BE2C (cell line): Measurements from ENCODE around the gene ELOF1.
"Not testable (repeated sequence)": the region's sequence is repeated elsewhere in the genome, so short reads cannot be mapped to it uniquely, and the experiment has no call there.

Experiments
- DNase-seq: peaks from one replicate; pipeline ENCODE4 v3.0.0-alpha.2; 2020
- H3K27me3 ChIP-seq: fragments of 250-450 bp; sonication (Bioruptor Pico); 2 replicates; pipeline ENCODE4 v1.5.1; 2020; ENCODE audit warnings: mild to moderate bottlenecking
- H3K36me3 ChIP-seq: fragments of 250-450 bp; sonication (Bioruptor Pico); 2 replicates; pipeline ENCODE4 v1.5.1; 2020; ENCODE audit warnings: mild to moderate bottlenecking
- H3K4me1 ChIP-seq: fragments of 250-450 bp; sonication (Bioruptor Pico); 2 replicates; pipeline ENCODE4 v1.5.1; 2020
- H3K4me3 ChIP-seq: 2 replicates; pipeline ENCODE4 v1.5.1; 2011; ENCODE audit warnings: low read depth, low read length
- H3K9me3 ChIP-seq: fragments of 250-450 bp; sonication (Bioruptor Pico); 2 replicates; pipeline ENCODE4 v1.5.1; 2020
- TF ChIP-seq, protein P1 (sequence below): IDR thresholded peaks from 2 replicates; pipeline ENCODE4 v1.5.1; 2012; ENCODE audit warnings: mild to moderate bottlenecking, low read depth, low read length

The ELOF1 gene

GRCh38 chr19:11570039-11570462 lies 11.0 kb upstream of the ELOF1 start:
- Histone ChIP-seq H3K9me3 (no peaks in the 10 kb centered on the region), H3K36me3 (no peaks in the 10 kb centered on the region), H3K4me1 (no peaks in the 10 kb centered on the region), H3K4me3 (no peak overlapping the region), H3K27me3 (no peaks in the 10 kb centered on the region)
- TF ChIP-seq, protein P1, sequence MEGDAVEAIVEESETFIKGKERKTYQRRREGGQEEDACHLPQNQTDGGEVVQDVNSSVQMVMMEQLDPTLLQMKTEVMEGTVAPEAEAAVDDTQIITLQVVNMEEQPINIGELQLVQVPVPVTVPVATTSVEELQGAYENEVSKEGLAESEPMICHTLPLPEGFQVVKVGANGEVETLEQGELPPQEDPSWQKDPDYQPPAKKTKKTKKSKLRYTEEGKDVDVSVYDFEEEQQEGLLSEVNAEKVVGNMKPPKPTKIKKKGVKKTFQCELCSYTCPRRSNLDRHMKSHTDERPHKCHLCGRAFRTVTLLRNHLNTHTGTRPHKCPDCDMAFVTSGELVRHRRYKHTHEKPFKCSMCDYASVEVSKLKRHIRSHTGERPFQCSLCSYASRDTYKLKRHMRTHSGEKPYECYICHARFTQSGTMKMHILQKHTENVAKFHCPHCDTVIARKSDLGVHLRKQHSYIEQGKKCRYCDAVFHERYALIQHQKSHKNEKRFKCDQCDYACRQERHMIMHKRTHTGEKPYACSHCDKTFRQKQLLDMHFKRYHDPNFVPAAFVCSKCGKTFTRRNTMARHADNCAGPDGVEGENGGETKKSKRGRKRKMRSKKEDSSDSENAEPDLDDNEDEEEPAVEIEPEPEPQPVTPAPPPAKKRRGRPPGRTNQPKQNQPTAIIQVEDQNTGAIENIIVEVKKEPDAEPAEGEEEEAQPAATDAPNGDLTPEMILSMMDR: no peak
- no peak for DNase-seq

- Histone ChIP-seq H3K4me3 (no peak overlapping the region), H3K4me1 (no peaks in the 10 kb centered on the region), H3K36me3 (no peaks in the 10 kb centered on the region), H3K9me3 (no peaks in the 10 kb centered on the region), H3K27me3 (no peaks in the 10 kb centered on the region)
- TF ChIP-seq, protein P1: no peak
- no peak for DNase-seq
Measured at GRCh38 chr19:11566164-11566563, 7.1 kb upstream of the ELOF1 start.

DNA sequence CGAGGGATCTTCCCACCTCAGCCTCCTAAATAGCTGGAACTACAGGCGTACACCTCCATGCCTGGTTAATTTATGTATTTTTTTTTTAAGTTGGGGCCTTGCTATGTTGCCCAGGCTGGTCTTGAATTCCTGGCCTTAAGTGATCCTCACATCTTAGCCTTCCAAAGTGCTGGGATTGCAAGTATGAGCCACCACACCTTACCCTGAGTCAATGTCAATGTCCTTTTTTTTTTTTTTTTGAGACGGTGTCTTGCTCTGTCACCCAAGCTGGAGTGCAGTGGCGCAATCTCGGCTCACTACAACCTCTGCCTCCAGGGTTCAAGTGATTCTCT lies 6.6 kb upstream of the ELOF1 start:
- DNase-seq, H3K36me3 ChIP-seq, H3K4me1 ChIP-seq, H3K9me3 ChIP-seq, H3K4me3 ChIP-seq, H3K27me3 ChIP-seq: not testable (repeated sequence)

- not testable (repeated sequence) for H3K36me3 ChIP-seq, DNase-seq, H3K4me3 ChIP-seq, H3K4me1 ChIP-seq, H3K27me3 ChIP-seq, H3K9me3 ChIP-seq
Measured at GRCh38 chr19:11564082-11564807, 5.2 kb upstream of the ELOF1 start.

- Histone ChIP-seq H3K9me3 (no peaks in the 10 kb centered on the region), H3K27me3 (no peaks in the 10 kb centered on the region), H3K4me3 (no peak overlapping the region), H3K36me3 (no peaks in the 10 kb centered on the region), H3K4me1 (peaks cover 2% of the 10 kb centered on the region; the same call in 1 of the 2 replicates)
- DNase-seq: no peak
- TF ChIP-seq, protein P1: no peak
Measured at GRCh38 chr19:11563532-11563931, 4.5 kb upstream of the ELOF1 start.

DNA sequence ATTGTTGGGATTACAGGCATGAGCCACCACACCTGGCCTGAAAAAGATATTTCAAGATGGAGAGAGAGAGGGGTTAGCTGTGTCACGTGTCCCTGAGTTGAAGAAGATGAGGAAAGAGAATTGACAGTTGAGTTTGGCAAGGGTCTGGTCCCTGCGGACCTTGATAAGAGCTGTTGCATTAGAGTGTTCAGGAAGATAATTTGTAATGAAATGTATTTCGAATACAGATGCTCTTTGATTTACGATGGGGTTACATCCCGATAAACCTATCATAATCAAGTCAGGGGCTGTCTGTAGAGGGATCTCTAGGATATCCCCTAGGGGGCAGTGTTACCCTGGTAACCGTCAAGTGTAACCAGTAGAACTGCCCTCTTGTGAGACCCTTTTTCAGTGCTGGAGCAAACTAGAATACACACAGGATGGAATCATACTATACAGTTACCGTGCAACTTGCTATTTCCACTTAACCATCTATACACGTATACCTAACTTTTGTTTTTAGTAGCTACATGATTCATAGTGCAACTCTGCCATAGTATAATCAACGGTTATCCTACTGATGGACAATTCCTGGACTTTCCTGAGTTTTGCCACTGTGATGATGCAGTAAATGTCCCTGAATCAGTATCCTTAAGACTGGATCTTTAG lies 1.5 kb upstream of the ELOF1 start:
- no peak overlapping the region for H3K4me3 ChIP-seq
- peak; percentile 87 for DNase-seq
- no peaks in the 10 kb centered on the region for H3K27me3 ChIP-seq
- peaks cover 8% of the 10 kb centered on the region; the same call in 1 of the 2 replicates for H3K4me1 ChIP-seq
- H3K9me3 ChIP-seq: no peaks in the 10 kb centered on the region
- TF ChIP-seq, protein P1: peak; percentile 80
- H3K36me3 ChIP-seq: peaks cover 2% of the 10 kb centered on the region; the same call in 1 of the 2 replicates

DNA sequence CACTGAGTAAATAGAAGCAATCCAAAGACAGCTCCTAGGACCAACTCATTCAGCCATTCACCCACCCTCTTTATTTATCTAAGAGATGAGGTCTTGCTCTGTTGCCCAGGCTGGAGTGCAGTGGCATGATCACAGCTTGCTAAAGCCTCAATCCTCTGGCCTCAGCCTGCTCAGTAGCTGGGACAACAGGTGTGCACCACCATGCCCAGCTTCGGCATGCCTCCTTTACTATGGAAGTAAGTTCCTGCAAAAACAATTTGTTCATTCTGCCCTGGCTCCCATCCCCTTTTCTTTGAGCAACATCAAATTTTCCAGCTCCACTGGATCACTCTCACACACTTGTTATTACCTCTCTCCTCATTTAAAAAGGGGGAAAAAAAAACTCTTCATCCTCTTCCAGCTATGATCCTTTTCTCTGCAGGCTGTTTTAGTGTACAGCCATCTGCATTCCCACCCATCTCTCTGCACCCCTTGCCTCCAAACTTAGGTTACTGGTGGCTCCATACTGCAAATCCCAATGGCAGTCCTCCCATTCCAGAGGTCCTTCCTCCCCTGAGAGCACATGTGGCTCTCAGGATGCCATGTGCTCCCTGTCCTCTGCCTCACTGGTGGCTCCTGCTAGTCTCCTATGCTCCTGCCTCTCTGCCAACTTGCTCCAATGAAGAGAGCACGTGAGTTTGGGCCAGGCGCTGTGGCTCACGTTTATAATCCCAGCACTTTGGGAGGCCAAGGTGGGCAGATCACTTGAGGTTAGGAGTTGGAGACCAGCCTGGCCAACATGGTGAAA lies 2.2 kb downstream of the ELOF1 start:
- Histone ChIP-seq H3K9me3 (no peaks in the 10 kb centered on the region), H3K4me3 (no peak overlapping the region), H3K36me3 (peaks cover 30% of the 10 kb centered on the region), H3K4me1 (peaks cover 8% of the 10 kb centered on the region; the same call in 1 of the 2 replicates), H3K27me3 (no peaks in the 10 kb centered on the region)
- DNase-seq: no peak
- TF ChIP-seq, protein P1: no peak
